Adrenal gland (tissue), 12 donors: ENCODE results near the gene BLM. TPM values are rescaled to one million over a fixed set of nuclear protein-coding genes. Genes with fewer than 3 reads are reported as not detected.
"Not testable (repeated sequence)": the region's sequence is repeated elsewhere in the genome, so short reads cannot be mapped to it uniquely, and the experiment has no call there.

ENCODE experiments used
- DNase-seq, 7 donors: peaks; one replicate each; pipeline ENCODE4 v3.0.0-alpha.2; 2019 to 2020
- H3K27ac ChIP-seq, 5 donors: fragments of 200-600 bp; sonication (generic) in 4 of 5; 1 replicate in 3 of 5; 2 replicates in 2 of 5; pipeline versions ENCODE4 v1.5.1 to v1.8.0; 2016 to 2020; ENCODE audit warnings: mild to moderate bottlenecking in 1 of 5
- H3K27me3 ChIP-seq: fragments of 200-600 bp; 2 replicates; pipeline ENCODE4 v1.8.0; 2021
- H3K36me3 ChIP-seq, 2 donors: fragments of 200-600 bp; replicated peaks in 1 of 2; 1 replicate in 1 of 2; 2 replicates in 1 of 2; pipeline versions ENCODE4 v1.5.1 to v1.8.0; 2018 to 2022
- H3K4me1 ChIP-seq, 2 donors: fragments of 200-600 bp; replicated peaks in 1 of 2; 1 replicate in 1 of 2; 2 replicates in 1 of 2; pipeline versions ENCODE4 v1.5.1 to v1.8.0; 2018 to 2021
- H3K4me3 ChIP-seq, 4 donors: fragments of 200-600 bp; sonication (generic) in 3 of 4; one replicate each; pipeline ENCODE4 v1.5.1; 2016 to 2018
- H3K9me3 ChIP-seq, 3 donors: fragments of 200-600 bp; sonication (generic) in 1 of 3; replicated peaks in 1 of 3; 1 replicate in 2 of 3; 2 replicates in 1 of 3; pipeline versions ENCODE4 v1.5.1 to v1.8.0; 2016 to 2021
- POLR2A ChIP-seq, 2 donors: fragments of 450-650 bp; IDR thresholded peaks; one replicate each; pipeline ENCODE4 v1.6.1; 2017; ENCODE audit warnings: antibody characterized with exemption in 2 of 2, mild to moderate bottlenecking in 2 of 2, moderate library complexity in 1 of 2
- WGBS, 4 donors: extraction: QIAGEN DNeasy Blood & Tissue Kit in 2 of 4; methylation state at CpG; one replicate each; pipeline versions ENCODE4 v1.1.5 to v1.1.7; 2013 to 2017; 5-methylcytosine and 5-hydroxymethylcytosine counted together
- intact Hi-C, 2 donors: fragments of 100-400 bp; cut with DNase I; formaldehyde crosslinking; loops; one replicate each; pipeline versions ENCODE4 v1.14.1 to v1.15.0; 2022 to 2023
- polyA plus RNA-seq, 3 donors: library from polyadenylated mRNA; stranded (reverse); fragments of 200-250 nt in 2 of 3; fragments of 350-450 nt in 1 of 3; fragmentation: Illumina TruSeq in 1 of 3; extraction: RNeasy Lipid Tissue Mini Kit (QIAGEN cat#74804) in 1 of 3; gene quantifications; one replicate each; pipeline ENCODE4 v1.2.3, GENCODE V29; 2013 to 2014
- total RNA-seq, 9 donors: library from RNA; depleted of rRNA in 4 of 9; stranded (reverse); fragments of >200 nt in 4 of 9; fragments of 120-200 nt in 1 of 9; fragmentation: NEBNext Ultra II Directional in 1 of 9; extraction: Animal tissue kit (Norgen Biotek cat#: 25700) in 1 of 9; gene quantifications; one replicate each; pipeline versions ENCODE4 v1.1.0 to v1.2.4, GENCODE V29; 2013 to 2023
- TF ChIP-seq, protein P1 (sequence below), 6 experiments: fragments of 450-650 bp in 4 of 6; fragments of 200-600 bp in 2 of 6; sonication (generic) in 1 of 6; IDR thresholded peaks; 1 replicate in 5 of 6; 2 replicates in 1 of 6; pipeline versions ENCODE4 v1.5.1 to v1.8.0; 2016 to 2021; ENCODE audit warnings: antibody characterized with exemption in 6 of 6, mild to moderate bottlenecking in 2 of 6, moderate library complexity in 1 of 6
- donor health status: healthy with polysubstance abuse.
- donor health status: Bipolar disorder and iron deficiency.
- donor health status: DM: yes; HTN: yes; CAD: no.
- donor health status: DM: no; HTN: no; CAD: no.
- donor health status: DM: no; HTN: no; CAD: no.
- donor health status: DM: yes; HTN: yes; CAD: no.

The BLM gene
- total and polyA plus RNA-seq, 12 donors: 0.24 to 6.8 (median 1.3) TPM

DNA sequence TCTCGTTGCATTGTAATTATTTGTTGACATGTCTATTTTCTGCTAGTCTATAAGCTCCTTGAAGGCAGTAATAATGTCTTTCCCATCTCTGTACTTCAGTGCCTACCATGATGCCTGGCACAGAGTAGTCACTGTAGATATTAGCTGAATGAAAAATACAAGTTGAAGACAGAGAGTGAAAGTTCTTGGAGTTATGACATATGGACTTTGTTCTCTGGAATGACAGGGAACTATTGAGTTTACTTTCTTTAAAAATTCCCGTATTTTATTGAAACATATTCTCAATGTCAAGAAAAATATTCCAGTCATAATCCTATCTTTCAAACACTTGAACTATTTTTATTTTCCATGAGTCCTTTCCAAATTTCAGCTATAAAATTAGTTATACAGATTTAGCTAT, 3.0 kb downstream of the BLM start:
- Histone ChIP-seq H3K9me3 (no peaks in the 10 kb centered on the region), H3K4me1 (peaks cover 0 to 5% of the 10 kb centered on the region in 2 donors), H3K27ac (no peak overlapping the region), H3K4me3 (no peak overlapping the region), H3K27me3 (no peaks in the 10 kb centered on the region), H3K36me3 (no peaks in the 10 kb centered on the region)
- TF ChIP-seq, protein P1, sequence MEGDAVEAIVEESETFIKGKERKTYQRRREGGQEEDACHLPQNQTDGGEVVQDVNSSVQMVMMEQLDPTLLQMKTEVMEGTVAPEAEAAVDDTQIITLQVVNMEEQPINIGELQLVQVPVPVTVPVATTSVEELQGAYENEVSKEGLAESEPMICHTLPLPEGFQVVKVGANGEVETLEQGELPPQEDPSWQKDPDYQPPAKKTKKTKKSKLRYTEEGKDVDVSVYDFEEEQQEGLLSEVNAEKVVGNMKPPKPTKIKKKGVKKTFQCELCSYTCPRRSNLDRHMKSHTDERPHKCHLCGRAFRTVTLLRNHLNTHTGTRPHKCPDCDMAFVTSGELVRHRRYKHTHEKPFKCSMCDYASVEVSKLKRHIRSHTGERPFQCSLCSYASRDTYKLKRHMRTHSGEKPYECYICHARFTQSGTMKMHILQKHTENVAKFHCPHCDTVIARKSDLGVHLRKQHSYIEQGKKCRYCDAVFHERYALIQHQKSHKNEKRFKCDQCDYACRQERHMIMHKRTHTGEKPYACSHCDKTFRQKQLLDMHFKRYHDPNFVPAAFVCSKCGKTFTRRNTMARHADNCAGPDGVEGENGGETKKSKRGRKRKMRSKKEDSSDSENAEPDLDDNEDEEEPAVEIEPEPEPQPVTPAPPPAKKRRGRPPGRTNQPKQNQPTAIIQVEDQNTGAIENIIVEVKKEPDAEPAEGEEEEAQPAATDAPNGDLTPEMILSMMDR (IDR thresholded peaks at IDR 0.05): no peak
- TF ChIP-seq POLR2A (IDR thresholded peaks at IDR 0.05): no peak
- WGBS, 4 donors: 80 to 89% (median 88%) methylated on average over 2 of the region's 2 CpGs
- no peak for DNase-seq
- intact Hi-C loops: no loop called here

DNA sequence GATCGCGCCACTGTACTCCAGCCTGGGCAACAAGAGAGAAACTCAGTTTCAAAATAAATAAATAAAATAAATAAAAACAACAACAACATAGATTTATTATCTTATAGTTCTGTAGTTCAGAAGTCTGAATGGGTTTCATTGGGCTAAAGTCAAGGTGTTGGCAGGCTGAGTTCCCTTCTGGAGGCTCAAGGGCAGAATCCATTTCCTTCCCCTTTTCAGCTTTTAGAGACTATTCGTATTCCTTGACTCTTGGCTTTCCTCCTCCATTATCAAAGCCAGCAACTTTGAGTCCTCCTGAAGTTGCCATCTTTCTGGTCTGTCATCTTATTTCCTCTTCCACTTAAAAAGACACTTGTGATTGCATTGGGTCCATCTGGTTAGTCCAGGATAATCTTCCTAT, 12.1 kb downstream of the BLM start:
- DNase-seq: no peak
- Histone ChIP-seq H3K4me1 (no peaks in the 10 kb centered on the region), H3K27me3 (no peaks in the 10 kb centered on the region), H3K36me3 (no peaks in the 10 kb centered on the region), H3K9me3 (no peaks in the 10 kb centered on the region), H3K4me3 (no peak overlapping the region), H3K27ac (no peak overlapping the region)
- TF ChIP-seq POLR2A (IDR thresholded peaks at IDR 0.05): no peak
- TF ChIP-seq, protein P1 (IDR thresholded peaks at IDR 0.05): no peak
- 86 to 93% (median 88%) methylated on average over 3 of the region's 3 CpGs for WGBS, 4 donors
- intact Hi-C loops: no loop called here

- intact Hi-C loops: no loop called here
- Histone ChIP-seq H3K27ac (no peak overlapping the region), H3K27me3 (no peaks in the 10 kb centered on the region), H3K4me1 (no peaks in the 10 kb centered on the region), H3K9me3 (no peaks in the 10 kb centered on the region), H3K4me3 (no peak overlapping the region), H3K36me3 (no peaks in the 10 kb centered on the region)
- WGBS, 4 donors: 94 to 97% (median 95%) methylated on average over 6 of the region's 6 CpGs
- TF ChIP-seq POLR2A (IDR thresholded peaks at IDR 0.05): no peak
- no peak for DNase-seq
Measured at GRCh38 chr15:90730290-90730689, 13.1 kb downstream of the BLM start.

DNA sequence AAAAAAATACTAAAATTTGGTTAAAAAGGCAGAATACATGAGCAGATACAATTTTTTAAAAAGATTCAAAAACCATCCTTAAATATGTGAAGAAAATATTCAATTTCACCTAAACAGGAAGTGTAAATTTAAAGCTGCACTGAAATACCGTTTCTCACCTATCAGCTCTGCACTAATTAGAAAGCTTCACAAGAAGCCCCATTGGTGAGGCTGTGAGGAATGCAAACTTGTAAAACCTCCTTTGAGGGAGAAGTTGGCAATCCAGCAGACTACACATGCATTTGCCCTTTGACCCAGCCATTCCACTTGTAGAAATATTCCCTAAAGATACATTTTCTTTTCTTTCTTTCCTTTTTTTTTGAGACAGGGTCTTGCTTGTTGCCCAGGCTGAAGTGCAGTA, 18.8 kb downstream of the BLM start:
- no peak overlapping the region for H3K27ac ChIP-seq
- H3K4me3 ChIP-seq: no peak overlapping the region
- H3K4me1 ChIP-seq: no peaks in the 10 kb centered on the region
- H3K27me3 ChIP-seq: no peaks in the 10 kb centered on the region
- H3K9me3 ChIP-seq: no peaks in the 10 kb centered on the region
- DNase-seq: no peak
- 76 to 95% (median 80%) methylated on average over 1 of the region's 1 CpG for WGBS, 4 donors
- intact Hi-C loops: no loop called here
- no peak for TF ChIP-seq POLR2A (IDR thresholded peaks at IDR 0.05)
- H3K36me3 ChIP-seq: no peaks in the 10 kb centered on the region

- H3K4me3 ChIP-seq, H3K9me3 ChIP-seq, DNase-seq, H3K36me3 ChIP-seq, H3K27ac ChIP-seq, intact Hi-C loops, H3K4me1 ChIP-seq, H3K27me3 ChIP-seq: not testable (repeated sequence)
- 81 to 89% (median 86%) methylated on average over 3 of the region's 3 CpGs for WGBS, 4 donors
Measured at GRCh38 chr15:90740545-90740944, 23.4 kb downstream of the BLM start.

- Histone ChIP-seq H3K4me1 (no peaks in the 10 kb centered on the region), H3K27ac (no peak overlapping the region), H3K9me3 (no peaks in the 10 kb centered on the region), H3K27me3 (no peaks in the 10 kb centered on the region), H3K36me3 (no peaks in the 10 kb centered on the region), H3K4me3 (no peak overlapping the region)
- 61 to 83% (median 70%) methylated on average over 3 of the region's 3 CpGs for WGBS, 4 donors
- intact Hi-C loops: no loop called here
- TF ChIP-seq POLR2A (IDR thresholded peaks at IDR 0.05): no peak
- TF ChIP-seq, protein P1 (IDR thresholded peaks at IDR 0.05): no peak
- no peak for DNase-seq
Measured at GRCh38 chr15:90742087-90742486, 24.9 kb downstream of the BLM start.
